Measurements from ENCODE around the gene CST9L. TPM values are rescaled to one million over a fixed set of nuclear protein-coding genes. Genes with fewer than 3 reads are reported as not detected.

The CST9L gene
- polyA plus RNA-seq, 2 of the 4 experiments (the other 2 are of a cell fraction), result not detected

DNA sequence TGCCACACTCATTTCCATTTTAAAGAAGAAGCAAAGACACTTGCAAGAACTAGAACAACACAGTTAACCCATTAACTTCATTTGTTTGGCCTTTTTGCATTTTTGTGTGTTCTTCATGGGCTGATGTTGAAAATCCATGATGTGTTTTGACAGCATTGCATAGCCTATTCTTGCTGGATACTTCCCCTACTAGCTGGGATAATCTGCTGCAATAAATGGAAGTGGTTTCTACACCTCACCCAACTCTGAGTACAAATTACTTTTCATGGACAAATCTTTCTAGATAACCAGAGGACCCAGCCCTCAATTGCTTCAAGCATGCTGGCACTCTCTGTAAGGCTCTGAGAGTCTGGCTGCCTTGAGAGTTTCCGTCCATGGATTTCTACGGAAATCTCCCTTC is 26.5 kb downstream of the CST9L start:
- no peaks in the 10 kb centered on the region for H3K9me3 ChIP-seq
- H3K4me2 ChIP-seq, result no peak overlapping the region
- no peak for TF ChIP-seq NFE2L2 (conservative IDR thresholded peaks at IDR 0.05; ENCODE audit: low read length)
- TF ChIP-seq MYC (IDR thresholded peaks at IDR 0.05; ENCODE audit: borderline replicate concordance, low read length), result no peak
- no peak for TF ChIP-seq PHF8 (IDR thresholded peaks at IDR 0.05; ENCODE audit: borderline replicate concordance, low read depth)
- TF ChIP-seq CBX8 (IDR thresholded peaks at IDR 0.05), result no peak
- no peak for TF ChIP-seq SMC3 (IDR thresholded peaks at IDR 0.05)
- TF ChIP-seq GATA3 (IDR thresholded peaks at IDR 0.05; ENCODE audit: borderline replicate concordance), result no peak
- no peak for TF ChIP-seq CEBPB (IDR thresholded peaks at IDR 0.05)
- TF ChIP-seq POLR2AphosphoS2 (conservative IDR thresholded peaks at IDR 0.05; ENCODE audit: low read length), result no peak
- no peak for TF ChIP-seq EHF (CRISPR knock-in tag; IDR thresholded peaks at IDR 0.05)
- TF ChIP-seq CBX2 (IDR thresholded peaks at IDR 0.05; ENCODE audit: borderline replicate concordance, low read depth), result no peak
- FAIRE-seq (no peak), ATAC-seq (no peak), DNase-seq (ENCODE audit: low read depth in 1 of 2, low spot score in 1 of 2) (no peak)
- ChIA-PET POLR2A (no interaction called here), CTCF (no interaction called here)
- 59% methylated on average over 2 of the region's 2 CpGs for whole genome bisulfite sequencing (ENCODE audit: missing lambda C conversion rate)
- no peak overlapping the region for H3K4me3 ChIP-seq
- H3K27ac ChIP-seq, result no peak overlapping the region
- H3K4me1 ChIP-seq, result no peaks in the 10 kb centered on the region

DNA sequence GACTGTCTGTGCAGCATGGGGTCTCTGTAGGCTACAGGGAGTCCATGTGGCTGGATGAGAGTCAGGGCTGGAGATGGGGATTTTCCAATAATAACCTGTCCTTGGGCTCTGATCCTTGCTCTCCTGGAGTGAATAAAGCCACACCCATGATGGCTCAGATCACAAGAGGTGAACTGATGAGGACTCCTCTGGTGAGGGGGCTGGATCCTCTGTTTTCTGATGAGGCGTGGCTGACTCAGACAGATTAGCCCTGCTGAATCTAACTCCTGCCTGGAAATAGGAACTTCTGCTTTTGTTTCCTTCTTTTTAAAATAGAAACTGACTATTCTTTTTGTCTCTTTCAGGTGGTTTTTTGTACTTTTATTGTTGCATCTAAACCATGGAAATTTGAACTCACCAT is 27.0 kb downstream of the CST9L start:
- FAIRE-seq (no peak), ATAC-seq (no peak), DNase-seq (ENCODE audit: low read depth in 1 of 2, low spot score in 1 of 2) (no peak)
- H3K4me2 ChIP-seq, result no peak overlapping the region
- POLR2A ChIA-PET, result no interaction called here
- no peak for TF ChIP-seq HOXB5 (CRISPR knock-in tag; IDR thresholded peaks at IDR 0.05)
- CTCF ChIA-PET, result no interaction called here
- 15% methylated on average over 1 of the region's 1 CpG for WGBS (ENCODE audit: missing lambda C conversion rate)
- no peaks in the 10 kb centered on the region for H3K4me1 ChIP-seq
- H3K27ac ChIP-seq, result no peak overlapping the region
- no peaks in the 10 kb centered on the region for H3K9me3 ChIP-seq
- H3K4me3 ChIP-seq, result no peak overlapping the region

DNA sequence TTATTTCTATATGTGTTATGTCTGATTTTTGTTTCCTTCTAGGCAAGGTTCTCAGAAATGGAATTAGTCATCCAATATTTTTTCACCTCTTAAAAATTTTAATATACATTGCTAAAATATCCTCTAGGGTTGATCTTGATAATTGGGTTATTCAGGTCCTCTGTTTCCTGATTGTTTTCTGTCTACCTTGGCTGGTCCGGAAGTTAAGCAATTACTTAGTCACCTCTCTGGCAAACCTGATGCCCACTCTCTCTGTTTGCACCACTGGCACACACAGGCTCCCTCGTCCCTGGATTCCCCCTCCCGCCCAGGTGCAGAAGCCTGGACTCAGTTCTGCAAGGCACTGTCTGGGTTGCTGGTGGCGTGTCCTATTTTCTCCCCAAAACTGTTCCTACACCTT is 27.7 kb downstream of the CST9L start:
- no peaks in the 10 kb centered on the region for H3K9me3 ChIP-seq
- WGBS (ENCODE audit: missing lambda C conversion rate), result 20% methylated on average over 4 of the region's 4 CpGs
- CTCF ChIA-PET, result no interaction called here
- no peak for FAIRE-seq
- no peak for TF ChIP-seq HDAC2 (IDR thresholded peaks at IDR 0.05)
- TF ChIP-seq POLR2A (IDR thresholded peaks at IDR 0.05; ENCODE audit: low read length), result no peak
- TF ChIP-seq HOXB5 (CRISPR knock-in tag; IDR thresholded peaks at IDR 0.05), result no peak
- TF ChIP-seq, protein P1, sequence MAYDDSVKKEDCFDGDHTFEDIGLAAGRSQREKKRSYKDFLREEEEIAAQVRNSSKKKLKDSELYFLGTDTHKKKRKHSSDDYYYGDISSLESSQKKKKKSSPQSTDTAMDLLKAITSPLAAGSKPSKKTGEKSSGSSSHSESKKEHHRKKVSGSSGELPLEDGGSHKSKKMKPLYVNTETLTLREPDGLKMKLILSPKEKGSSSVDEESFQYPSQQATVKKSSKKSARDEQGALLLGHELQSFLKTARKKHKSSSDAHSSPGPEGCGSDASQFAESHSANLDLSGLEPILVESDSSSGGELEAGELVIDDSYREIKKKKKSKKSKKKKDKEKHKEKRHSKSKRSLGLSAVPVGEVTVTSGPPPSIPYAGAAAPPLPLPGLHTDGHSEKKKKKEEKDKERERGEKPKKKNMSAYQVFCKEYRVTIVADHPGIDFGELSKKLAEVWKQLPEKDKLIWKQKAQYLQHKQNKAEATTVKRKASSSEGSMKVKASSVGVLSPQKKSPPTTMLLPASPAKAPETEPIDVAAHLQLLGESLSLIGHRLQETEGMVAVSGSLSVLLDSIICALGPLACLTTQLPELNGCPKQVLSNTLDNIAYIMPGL (CRISPR knock-in tag; IDR thresholded peaks at IDR 0.05; ENCODE audit: borderline replicate concordance), result no peak
- no peak overlapping the region for H3K4me2 ChIP-seq
- no peak overlapping the region for H3K4me3 ChIP-seq
- no peaks in the 10 kb centered on the region for H3K4me1 ChIP-seq
- H3K27ac ChIP-seq, result no peak overlapping the region
- POLR2A ChIA-PET, result no interaction called here
- DNase-seq (ENCODE audit: low read depth in 1 of 2, low spot score in 1 of 2), result no peak
- ATAC-seq, result no peak

DNA sequence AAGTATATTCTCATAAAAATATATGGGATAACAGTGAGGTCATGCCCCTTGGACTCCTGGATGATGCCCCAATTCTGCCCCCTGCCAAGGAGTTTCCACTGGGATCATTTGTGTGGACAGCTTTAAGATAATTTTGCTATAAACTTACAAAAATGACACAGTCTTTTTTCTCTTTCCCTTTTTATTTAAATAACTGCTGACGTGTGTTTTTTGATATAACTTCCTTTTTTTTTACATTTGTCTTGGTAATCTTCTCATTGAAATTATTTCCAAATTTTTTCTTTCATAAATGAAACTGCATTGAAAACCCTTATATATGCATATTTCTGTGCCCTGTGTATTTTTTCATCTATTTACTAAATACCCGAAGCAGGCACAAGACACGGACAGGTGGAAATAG is 31.3 kb downstream of the CST9L start:
- ChIA-PET CTCF (no interaction called here), POLR2A (no interaction called here)
- FAIRE-seq, result no peak
- Histone ChIP-seq H3K27ac (no peak overlapping the region), H3K9me3 (no peaks in the 10 kb centered on the region), H3K4me3 (no peak overlapping the region), H3K4me1 (no peaks in the 10 kb centered on the region), H3K4me2 (no peak overlapping the region)
- no peak for TF ChIP-seq FOSB (CRISPR knock-in tag; IDR thresholded peaks at IDR 0.05)
- no peak for TF ChIP-seq KDM1A (IDR thresholded peaks at IDR 0.05; ENCODE audit: low read depth)
- TF ChIP-seq MAFK (IDR thresholded peaks at IDR 0.05; ENCODE audit: partially characterized antibody), result peak; percentile 87
- no peak for TF ChIP-seq FOSL2 (IDR thresholded peaks at IDR 0.05)
- no peak for TF ChIP-seq FOSL2 (CRISPR knock-in tag; IDR thresholded peaks at IDR 0.05)
- 73% methylated on average over 3 of the region's 3 CpGs for WGBS (ENCODE audit: missing lambda C conversion rate)
- ATAC-seq, result no peak
- no peak for DNase-seq (ENCODE audit: low read depth in 1 of 2, low spot score in 1 of 2)

Data from A549 (cell line).